ENCODE data around the gene AFF3.

The AFF3 gene

DNA sequence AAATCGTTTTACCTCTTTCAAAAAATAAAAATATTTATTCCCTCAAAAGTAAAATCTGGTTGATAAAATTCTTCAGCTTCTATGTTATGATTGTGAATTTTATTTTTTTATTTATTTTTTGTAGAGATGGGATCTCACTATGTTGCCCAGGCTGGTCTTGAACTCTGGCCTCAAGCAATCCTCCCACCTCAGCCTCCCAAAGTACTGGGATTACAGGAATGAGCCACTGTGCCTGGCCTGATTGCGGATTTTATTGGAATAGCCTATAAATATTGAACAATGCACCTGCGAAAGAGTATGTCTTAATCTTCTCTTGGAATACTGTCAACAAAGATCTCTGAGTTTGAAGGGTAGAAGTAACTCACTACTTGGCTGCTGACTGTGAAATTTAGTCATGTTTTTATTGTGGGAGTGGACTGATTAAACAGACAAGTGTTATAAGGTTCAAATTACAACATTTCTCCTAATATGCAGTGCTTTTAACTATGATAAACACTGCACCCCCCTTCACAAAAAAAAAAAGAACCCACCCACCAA, 138.0 kb downstream of the AFF3 start:
- no peak for TF ChIP-seq EZH2 (IDR thresholded peaks at IDR 0.05; ENCODE audit: borderline replicate concordance, low read length)
- TF ChIP-seq, protein P1, sequence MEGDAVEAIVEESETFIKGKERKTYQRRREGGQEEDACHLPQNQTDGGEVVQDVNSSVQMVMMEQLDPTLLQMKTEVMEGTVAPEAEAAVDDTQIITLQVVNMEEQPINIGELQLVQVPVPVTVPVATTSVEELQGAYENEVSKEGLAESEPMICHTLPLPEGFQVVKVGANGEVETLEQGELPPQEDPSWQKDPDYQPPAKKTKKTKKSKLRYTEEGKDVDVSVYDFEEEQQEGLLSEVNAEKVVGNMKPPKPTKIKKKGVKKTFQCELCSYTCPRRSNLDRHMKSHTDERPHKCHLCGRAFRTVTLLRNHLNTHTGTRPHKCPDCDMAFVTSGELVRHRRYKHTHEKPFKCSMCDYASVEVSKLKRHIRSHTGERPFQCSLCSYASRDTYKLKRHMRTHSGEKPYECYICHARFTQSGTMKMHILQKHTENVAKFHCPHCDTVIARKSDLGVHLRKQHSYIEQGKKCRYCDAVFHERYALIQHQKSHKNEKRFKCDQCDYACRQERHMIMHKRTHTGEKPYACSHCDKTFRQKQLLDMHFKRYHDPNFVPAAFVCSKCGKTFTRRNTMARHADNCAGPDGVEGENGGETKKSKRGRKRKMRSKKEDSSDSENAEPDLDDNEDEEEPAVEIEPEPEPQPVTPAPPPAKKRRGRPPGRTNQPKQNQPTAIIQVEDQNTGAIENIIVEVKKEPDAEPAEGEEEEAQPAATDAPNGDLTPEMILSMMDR (IDR thresholded peaks at IDR 0.05; ENCODE audit: low read length) = no peak
- Histone ChIP-seq H3K9ac (ENCODE audit: low read length) (no peak overlapping the region), H4K20me1 (ENCODE audit: insufficient read depth, low read length) (no peaks in the 10 kb centered on the region), H3K4me1 (ENCODE audit: insufficient read depth, low read length, severe bottlenecking) (no peaks in the 10 kb centered on the region), H3F3A (ENCODE audit: insufficient read depth, low read length) (peaks cover 5% of the 10 kb centered on the region; the same call in 1 of the 2 replicates), H3K27me3 (ENCODE audit: insufficient read depth, low read length) (no peaks in the 10 kb centered on the region), H3K4me2 (ENCODE audit: low read length) (no peak overlapping the region), H3K9me2 (ENCODE audit: low read depth, low read length) (no peaks in the 10 kb centered on the region), H3K27ac (ENCODE audit: low read depth, low read length, poor library complexity, severe bottlenecking) (no peak overlapping the region), H2AFZ (ENCODE audit: low read length) (no peak overlapping the region), H3K4me3 (ENCODE audit: low read depth, low read length, poor library complexity, severe bottlenecking) (no peak overlapping the region), H3K79me2 (ENCODE audit: insufficient read depth, low read length) (no peaks in the 10 kb centered on the region), H3K36me3 (ENCODE audit: insufficient read depth, low read length) (peaks cover 100% of the 10 kb centered on the region), H3K9me3 (ENCODE audit: low read length) (no peaks in the 10 kb centered on the region)

DNA sequence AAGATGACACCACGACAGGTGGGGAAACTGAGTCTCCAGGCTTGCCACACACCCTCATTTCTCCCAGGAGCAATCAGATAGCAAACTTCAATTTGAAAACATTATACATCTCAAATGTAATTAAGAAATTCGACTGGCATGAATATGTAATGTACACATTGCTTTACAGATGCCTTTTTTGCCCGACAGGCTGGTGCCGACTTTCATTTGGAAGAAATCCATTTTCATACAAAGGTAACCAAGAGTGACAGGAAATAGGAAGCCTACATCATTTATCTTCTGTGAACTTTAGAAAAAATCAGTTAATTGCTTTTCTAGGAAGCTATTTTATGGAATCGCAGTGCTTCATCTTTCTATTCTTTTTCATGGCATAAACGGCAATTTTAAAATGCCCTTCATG, 140.3 kb downstream of the AFF3 start:
- TF ChIP-seq, protein P1 (IDR thresholded peaks at IDR 0.05; ENCODE audit: low read length) = no peak
- TF ChIP-seq EZH2 (IDR thresholded peaks at IDR 0.05; ENCODE audit: borderline replicate concordance, low read length) = no peak
- Histone ChIP-seq H3K9ac (ENCODE audit: low read length) (no peak overlapping the region), H3K4me2 (ENCODE audit: low read length) (no peak overlapping the region), H3K27me3 (ENCODE audit: insufficient read depth, low read length) (no peaks in the 10 kb centered on the region), H3K79me2 (ENCODE audit: insufficient read depth, low read length) (no peaks in the 10 kb centered on the region), H2AFZ (ENCODE audit: low read length) (no peak overlapping the region), H3K36me3 (ENCODE audit: insufficient read depth, low read length) (peaks cover 100% of the 10 kb centered on the region), H3K27ac (ENCODE audit: low read depth, low read length, poor library complexity, severe bottlenecking) (no peak overlapping the region), H4K20me1 (ENCODE audit: insufficient read depth, low read length) (no peaks in the 10 kb centered on the region), H3K4me1 (ENCODE audit: insufficient read depth, low read length, severe bottlenecking) (no peaks in the 10 kb centered on the region), H3F3A (ENCODE audit: insufficient read depth, low read length) (peaks cover 5% of the 10 kb centered on the region; the same call in 1 of the 2 replicates), H3K9me2 (ENCODE audit: low read depth, low read length) (no peaks in the 10 kb centered on the region), H3K4me3 (ENCODE audit: low read depth, low read length, poor library complexity, severe bottlenecking) (no peak overlapping the region), H3K9me3 (ENCODE audit: low read length) (no peaks in the 10 kb centered on the region)

DNA sequence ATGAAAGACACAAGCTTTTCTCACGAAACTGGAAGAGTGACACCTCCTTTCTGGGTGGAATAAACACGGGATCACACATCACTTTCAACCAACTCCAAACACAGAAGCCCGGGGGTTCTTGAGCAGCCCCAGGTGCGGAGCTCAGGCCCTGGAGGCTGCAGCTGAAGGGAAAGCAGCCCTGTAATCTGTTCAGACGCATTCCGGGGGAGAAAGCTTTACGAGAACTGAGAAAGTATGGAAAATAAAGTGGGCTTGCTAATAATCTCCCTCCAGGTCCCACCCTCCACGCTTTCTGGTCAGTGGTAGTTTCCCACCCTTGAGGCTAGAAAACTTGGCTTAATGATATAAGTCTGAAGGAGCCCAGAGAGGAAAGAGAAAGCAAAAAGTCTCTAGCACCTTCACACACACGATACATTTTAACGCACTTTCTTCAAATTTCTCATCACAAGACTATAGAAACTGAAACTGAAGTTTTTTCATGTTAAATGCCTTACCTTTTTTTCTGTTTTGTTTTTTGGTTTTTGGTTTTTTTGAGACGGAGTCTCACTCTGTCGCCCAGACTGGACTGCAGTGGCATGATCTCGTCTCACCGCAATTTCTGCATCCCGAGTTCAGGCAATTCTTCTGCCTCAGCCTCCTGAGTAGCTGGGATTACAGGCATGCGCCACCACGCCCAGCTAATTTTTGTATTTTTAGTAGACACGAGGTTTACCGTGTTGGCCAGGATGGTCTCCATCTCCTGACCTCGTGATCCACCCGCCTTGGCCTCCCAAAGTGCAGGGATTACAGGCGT, 141.3 kb downstream of the AFF3 start:
- H3K36me3 ChIP-seq (ENCODE audit: insufficient read depth, low read length) = peaks cover 97% of the 10 kb centered on the region
- no peaks in the 10 kb centered on the region for H3K4me1 ChIP-seq (ENCODE audit: insufficient read depth, low read length, severe bottlenecking)
- no peak overlapping the region for H3K27ac ChIP-seq (ENCODE audit: low read depth, low read length, poor library complexity, severe bottlenecking)
- H3K4me3 ChIP-seq (ENCODE audit: low read depth, low read length, poor library complexity, severe bottlenecking) = no peak overlapping the region
- no peaks in the 10 kb centered on the region for H3K27me3 ChIP-seq (ENCODE audit: insufficient read depth, low read length)
- no peaks in the 10 kb centered on the region for H4K20me1 ChIP-seq (ENCODE audit: insufficient read depth, low read length)
- peaks cover 7% of the 10 kb centered on the region; the same call in 1 of the 2 replicates for H3F3A ChIP-seq (ENCODE audit: insufficient read depth, low read length)
- TF ChIP-seq, protein P1 (IDR thresholded peaks at IDR 0.05; ENCODE audit: low read length) = no peak
- no peak for TF ChIP-seq EZH2 (IDR thresholded peaks at IDR 0.05; ENCODE audit: borderline replicate concordance, low read length)
- H3K9ac ChIP-seq (ENCODE audit: low read length) = no peak overlapping the region
- H3K9me2 ChIP-seq (ENCODE audit: low read depth, low read length) = no peaks in the 10 kb centered on the region
- H3K4me2 ChIP-seq (ENCODE audit: low read length) = no peak overlapping the region
- no peak overlapping the region for H2AFZ ChIP-seq (ENCODE audit: low read length)
- H3K9me3 ChIP-seq (ENCODE audit: low read length) = no peaks in the 10 kb centered on the region
- no peaks in the 10 kb centered on the region for H3K79me2 ChIP-seq (ENCODE audit: insufficient read depth, low read length)

Measured in OCI-LY1 (cell line).